IgD-negative memory B cell (primary cell): ENCODE results near the gene GMDS. TPM values are rescaled to one million over a fixed set of nuclear protein-coding genes. Genes with fewer than 3 reads are reported as not detected.

Experiments
- H3K27ac Mint-ChIP-seq, 3 donors: one replicate each; pipeline ENCODE4 v1.8.0; 2020 to 2022; ENCODE audit warnings: mild to moderate bottlenecking in 3 of 3, mixed read lengths in 3 of 3, moderate library complexity in 1 of 3
- H3K27me3 Mint-ChIP-seq: one replicate; pipeline ENCODE4 v1.8.0; 2021; ENCODE audit warnings: mixed read lengths
- H3K36me3 Mint-ChIP-seq: one replicate; pipeline ENCODE4 v1.8.0; 2020; ENCODE audit warnings: mild to moderate bottlenecking, mixed read lengths
- H3K4me1 Mint-ChIP-seq, 3 donors: one replicate each; pipeline ENCODE4 v1.8.0; 2020 to 2022; ENCODE audit warnings: mixed read lengths in 3 of 3, mild to moderate bottlenecking in 1 of 3
- H3K4me3 Mint-ChIP-seq, 4 donors: one replicate each; pipeline ENCODE4 v1.8.0; 2020 to 2022; ENCODE audit warnings: mild to moderate bottlenecking in 4 of 4, mixed read lengths in 4 of 4, moderate library complexity in 3 of 4
- H3K9me3 Mint-ChIP-seq, 3 donors: one replicate each; pipeline ENCODE4 v1.8.0; 2020 to 2021; ENCODE audit warnings: mixed read lengths in 3 of 3, mild to moderate bottlenecking in 1 of 3
- polyA plus RNA-seq: library from polyadenylated mRNA; unstranded; fragments of 300-500 nt; fragmentation: Illumina TruSeq; gene quantifications from one replicate; pipeline ENCODE4 v1.2.3, GENCODE V29; 2021

GMDS gene
- 17.0 TPM for polyA plus RNA-seq

GRCh38 chr6:2245103-2245876 lies at the start of gene GMDS:
TSS of gene GMDS (minus strand) at chr6:2245605.
- Mint-ChIP-seq H3K36me3 (peaks cover under 1% of the 10 kb centered on the region), H3K27me3 (no peaks in the 10 kb centered on the region), H3K9me3 (no peaks in the 10 kb centered on the region), H3K4me1 (peaks cover 32 to 51% (median 35%) of the 10 kb centered on the region in 3 donors), H3K4me3 (peak within 1 kb of the TSS; percentile 94 to 99 (median 98)), H3K27ac (peak within 1 kb of the TSS; percentile 67 to 97 (median 97))

GRCh38 chr6:2285510-2285909 lies 40.1 kb upstream of the GMDS start:
- no peaks in the 10 kb centered on the region for H3K27me3 Mint-ChIP-seq
- peaks cover 18% of the 10 kb centered on the region for H3K36me3 Mint-ChIP-seq
- H3K4me1 Mint-ChIP-seq = no peaks in the 10 kb centered on the region
- no peak overlapping the region for H3K4me3 Mint-ChIP-seq
- H3K9me3 Mint-ChIP-seq = peaks cover 14 to 29% (median 18%) of the 10 kb centered on the region in 3 donors
- no peak overlapping the region for H3K27ac Mint-ChIP-seq

- Mint-ChIP-seq H3K9me3 (peaks cover 5 to 16% (median 14%) of the 10 kb centered on the region in 3 donors), H3K4me1 (no peaks in the 10 kb centered on the region), H3K27ac (no peak overlapping the region), H3K4me3 (no peak overlapping the region), H3K27me3 (no peaks in the 10 kb centered on the region), H3K36me3 (peaks cover 32% of the 10 kb centered on the region)
These were observed 30.5 kb upstream of the GMDS start for GRCh38 chr6:2275892-2276242.

- Mint-ChIP-seq H3K27ac (peak overlapping the region in 1 of 3 donors; percentile 63), H3K4me3 (no peak overlapping the region), H3K4me1 (peaks cover 0 to 2% (median 0%) of the 10 kb centered on the region in 3 donors), H3K27me3 (no peaks in the 10 kb centered on the region), H3K36me3 (peaks cover 39% of the 10 kb centered on the region), H3K9me3 (peaks cover 5 to 14% (median 10%) of the 10 kb centered on the region in 3 donors)
These were observed 29.8 kb upstream of the GMDS start for GRCh38 chr6:2274981-2275891.

GRCh38 chr6:2272696-2273095 lies 27.3 kb upstream of the GMDS start:
- no peaks in the 10 kb centered on the region for H3K27me3 Mint-ChIP-seq
- H3K36me3 Mint-ChIP-seq = peaks cover 42% of the 10 kb centered on the region
- H3K9me3 Mint-ChIP-seq = peaks cover 0 to 4% (median 0%) of the 10 kb centered on the region in 3 donors
- peak overlapping the region in 1 of 4 donors; percentile 64 for H3K4me3 Mint-ChIP-seq
- H3K4me1 Mint-ChIP-seq = peaks cover 0 to 4% (median 2%) of the 10 kb centered on the region in 3 donors
- H3K27ac Mint-ChIP-seq = no peak overlapping the region

GRCh38 chr6:2270054-2270453 lies 24.6 kb upstream of the GMDS start:
- H3K4me3 Mint-ChIP-seq = no peak overlapping the region
- no peak overlapping the region for H3K27ac Mint-ChIP-seq
- peaks cover 0 to 4% (median 0%) of the 10 kb centered on the region in 3 donors for H3K9me3 Mint-ChIP-seq

GRCh38 chr6:2266841-2267240 lies 21.4 kb upstream of the GMDS start:
- Mint-ChIP-seq H3K4me1 (peaks cover 0 to 5% (median 2%) of the 10 kb centered on the region in 3 donors), H3K27ac (no peak overlapping the region), H3K36me3 (peaks cover 26% of the 10 kb centered on the region), H3K4me3 (no peak overlapping the region), H3K27me3 (no peaks in the 10 kb centered on the region), H3K9me3 (no peaks in the 10 kb centered on the region)

More at GRCh38 chr6:2270054-2270453, 24.6 kb upstream of the GMDS start:
- no peaks in the 10 kb centered on the region for H3K27me3 Mint-ChIP-seq
- H3K4me1 Mint-ChIP-seq = peaks cover 0 to 5% (median 2%) of the 10 kb centered on the region in 3 donors
- H3K36me3 Mint-ChIP-seq = peaks cover 41% of the 10 kb centered on the region

GRCh38 chr6:2266031-2266795 lies 20.8 kb upstream of the GMDS start:
- H3K27me3 Mint-ChIP-seq = no peaks in the 10 kb centered on the region
- peaks cover 26% of the 10 kb centered on the region for H3K36me3 Mint-ChIP-seq
- peaks cover 0 to 5% (median 2%) of the 10 kb centered on the region in 3 donors for H3K4me1 Mint-ChIP-seq
- H3K9me3 Mint-ChIP-seq = no peaks in the 10 kb centered on the region
- H3K27ac Mint-ChIP-seq = no peak overlapping the region
- no peak overlapping the region for H3K4me3 Mint-ChIP-seq

GRCh38 chr6:2264932-2265331 lies 19.5 kb upstream of the GMDS start:
- Mint-ChIP-seq H3K4me3 (no peak overlapping the region), H3K27me3 (no peaks in the 10 kb centered on the region), H3K27ac (no peak overlapping the region), H3K9me3 (no peaks in the 10 kb centered on the region), H3K36me3 (peaks cover 16% of the 10 kb centered on the region), H3K4me1 (peaks cover 0 to 3% (median 2%) of the 10 kb centered on the region in 3 donors)

GRCh38 chr6:2263896-2264295 lies 18.5 kb upstream of the GMDS start:
- no peaks in the 10 kb centered on the region for H3K27me3 Mint-ChIP-seq
- H3K9me3 Mint-ChIP-seq = no peaks in the 10 kb centered on the region
- no peak overlapping the region for H3K27ac Mint-ChIP-seq
- peaks cover 0 to 4% (median 3%) of the 10 kb centered on the region in 3 donors for H3K4me1 Mint-ChIP-seq
- H3K36me3 Mint-ChIP-seq = peaks cover 16% of the 10 kb centered on the region
- no peak overlapping the region for H3K4me3 Mint-ChIP-seq

GRCh38 chr6:2259574-2259973 lies 14.2 kb upstream of the GMDS start:
- Mint-ChIP-seq H3K36me3 (peaks cover 29% of the 10 kb centered on the region), H3K27me3 (no peaks in the 10 kb centered on the region), H3K4me3 (no peak overlapping the region), H3K4me1 (peaks cover 0 to 1% (median 1%) of the 10 kb centered on the region in 3 donors), H3K9me3 (no peaks in the 10 kb centered on the region), H3K27ac (no peak overlapping the region)

- Mint-ChIP-seq H3K27me3 (no peaks in the 10 kb centered on the region), H3K4me3 (no peak overlapping the region), H3K36me3 (peaks cover 29% of the 10 kb centered on the region), H3K4me1 (peaks cover 0 to 3% (median 1%) of the 10 kb centered on the region in 3 donors), H3K27ac (no peak overlapping the region), H3K9me3 (no peaks in the 10 kb centered on the region)
These were observed 13.6 kb upstream of the GMDS start for GRCh38 chr6:2259002-2259494.

- H3K27me3 Mint-ChIP-seq = no peaks in the 10 kb centered on the region
- no peak overlapping the region for H3K27ac Mint-ChIP-seq
- peaks cover 29% of the 10 kb centered on the region for H3K36me3 Mint-ChIP-seq
- H3K4me3 Mint-ChIP-seq = no peak overlapping the region
- no peaks in the 10 kb centered on the region for H3K9me3 Mint-ChIP-seq
- H3K4me1 Mint-ChIP-seq = peaks cover 0 to 3% (median 1%) of the 10 kb centered on the region in 3 donors
These were observed 12.7 kb upstream of the GMDS start for GRCh38 chr6:2258112-2258511.

GRCh38 chr6:2257363-2257762 lies 12.0 kb upstream of the GMDS start:
- Mint-ChIP-seq H3K27ac (peak overlapping the region in 1 of 3 donors; percentile 63), H3K4me3 (no peak overlapping the region), H3K9me3 (no peaks in the 10 kb centered on the region), H3K36me3 (peaks cover 29% of the 10 kb centered on the region), H3K27me3 (no peaks in the 10 kb centered on the region), H3K4me1 (peaks cover 0 to 3% (median 1%) of the 10 kb centered on the region in 3 donors)
